Keratinocyte (primary cell): ENCODE data around the gene FHIT. TPM values are rescaled to one million over a fixed set of nuclear protein-coding genes. Genes with fewer than 3 reads are reported as not detected.

Source experiments
- DNase-seq: peaks from one replicate; pipeline ENCODE4 v3.0.0-alpha.2; 2011; ENCODE audit warnings: low read depth, missing footprints, low spot score
- FAIRE-seq: peaks from 2 replicates; lab custom pipeline; 2011; peaks lifted over from hg19 to GRCh38; lab: Jason Lieb, UNC
- H2AFZ ChIP-seq: 2 replicates; pipeline ENCODE4 v1.6.0; 2012; ENCODE audit warnings: low read length, control low read depth, inconsistent platforms; ENCODE audit not compliant: control insufficient read depth
- H3K27ac ChIP-seq: 2 replicates; pipeline ENCODE4 v1.5.1; 2011; ENCODE audit warnings: low read length; ENCODE audit not compliant: control insufficient read depth, insufficient read depth
- H3K27me3 ChIP-seq: 3 replicates; pipeline ENCODE4 v1.6.0; 2011; ENCODE audit warnings: low read length; ENCODE audit not compliant: control insufficient read depth, insufficient read depth; ENCODE audit errors: extremely low read depth
- H3K36me3 ChIP-seq, 2 experiments: 2 replicates in 1 of 2; 3 replicates in 1 of 2; pipeline ENCODE4 v1.5.1; 2011; ENCODE audit warnings: low read length in 2 of 2, mild to moderate bottlenecking in 1 of 2; ENCODE audit not compliant: control insufficient read depth in 2 of 2, insufficient read depth in 2 of 2; ENCODE audit errors: extremely low read depth in 1 of 2
- H3K4me1 ChIP-seq: 3 replicates; pipeline ENCODE4 v1.5.1; 2011; ENCODE audit warnings: low read length; ENCODE audit not compliant: control insufficient read depth, insufficient read depth; ENCODE audit errors: extremely low read depth
- H3K4me2 ChIP-seq: 3 replicates; pipeline ENCODE4 v1.6.0; 2011; ENCODE audit warnings: low read depth, low read length; ENCODE audit not compliant: control insufficient read depth, insufficient read depth; ENCODE audit errors: extremely low read depth
- H3K4me3 ChIP-seq, 3 experiments: fragments of 200-600 bp in 1 of 3; sonication (generic) in 1 of 3; 2 replicates in 2 of 3; 3 replicates in 1 of 3; pipeline ENCODE4 v1.5.1; 2011 to 2016; ENCODE audit warnings: low read length in 3 of 3, mild to moderate bottlenecking in 3 of 3, control low read depth in 2 of 3, inconsistent platforms in 1 of 3, low read depth in 1 of 3, mixed read lengths in 1 of 3, mixed run types in 1 of 3, moderate library complexity in 1 of 3; ENCODE audit not compliant: control insufficient read depth in 2 of 3, insufficient read depth in 2 of 3; ENCODE audit errors: extremely low read depth in 1 of 3
- H3K79me2 ChIP-seq: 2 replicates; pipeline ENCODE4 v1.6.0; 2012; ENCODE audit warnings: low read length; ENCODE audit not compliant: control insufficient read depth, insufficient read depth
- H3K9ac ChIP-seq: 3 replicates; pipeline ENCODE4 v1.6.0; 2011; ENCODE audit warnings: low read length; ENCODE audit not compliant: control insufficient read depth, insufficient read depth; ENCODE audit errors: extremely low read depth
- H3K9me1 ChIP-seq: 3 replicates; pipeline ENCODE4 v1.6.0; 2011; ENCODE audit warnings: low read length; ENCODE audit not compliant: control insufficient read depth, insufficient read depth; ENCODE audit errors: extremely low read depth
- H3K9me3 ChIP-seq: 2 replicates; pipeline ENCODE4 v1.5.1; 2012; ENCODE audit warnings: low read depth, low read length; ENCODE audit not compliant: control insufficient read depth
- H4K20me1 ChIP-seq: 3 replicates; pipeline ENCODE4 v1.6.0; 2011; ENCODE audit warnings: low read length; ENCODE audit not compliant: control insufficient read depth, insufficient read depth; ENCODE audit errors: extremely low read depth
- EZH2 ChIP-seq: IDR thresholded peaks from one replicate; pipeline ENCODE4 v1.6.1; 2012; ENCODE audit warnings: inconsistent platforms, mild to moderate bottlenecking, low read length, moderate library complexity
- dilution Hi-C: fragments of 300-500 bp; cut with MboI; formaldehyde crosslinking; loops from one replicate; pipeline ENCODE4 v1.7.0; 2020; ENCODE audit warnings: low sequenced_read_pairs; ENCODE audit not compliant: extremely low pct_ligation_motif_present
- polyA plus RNA-seq, 5 experiments: library from polyadenylated mRNA; depleted of rRNA in 3 of 5; stranded (reverse) in 3 of 5; stranded (forward) in 1 of 5; unstranded in 1 of 5; fragments of >200 nt; gene quantifications; 1 replicate in 1 of 5; 2 replicates in 3 of 5; 3 replicates in 1 of 5; pipeline versions ENCODE4 v1.2.1 to v1.2.3, GENCODE V29; 2011 to 2012; ENCODE audit warnings: missing spikeins in 2 of 5, low read depth in 1 of 5, low replicate concordance in 1 of 5
- TF ChIP-seq, protein P1 (sequence below), 3 experiments: IDR thresholded peaks in 1 of 3; conservative IDR thresholded peaks in 1 of 3; optimal IDR thresholded peaks in 1 of 3; 2 replicates in 2 of 3; 3 replicates in 1 of 3; pipeline versions ENCODE3 to v1.5.1; 2011; ENCODE audit warnings: low read length in 3 of 3, mild to moderate bottlenecking in 3 of 3, moderate library complexity in 2 of 3, control low read depth in 1 of 3, inconsistent platforms in 1 of 3; ENCODE audit not compliant: insufficient read depth in 2 of 3; ENCODE audit errors: extremely low read depth in 1 of 3

FHIT gene
- polyA plus RNA-seq, 1 donor (not counting 4 experiments of a cell fraction or from before 2014, with no cell fraction given) = 2.2 TPM

DNA sequence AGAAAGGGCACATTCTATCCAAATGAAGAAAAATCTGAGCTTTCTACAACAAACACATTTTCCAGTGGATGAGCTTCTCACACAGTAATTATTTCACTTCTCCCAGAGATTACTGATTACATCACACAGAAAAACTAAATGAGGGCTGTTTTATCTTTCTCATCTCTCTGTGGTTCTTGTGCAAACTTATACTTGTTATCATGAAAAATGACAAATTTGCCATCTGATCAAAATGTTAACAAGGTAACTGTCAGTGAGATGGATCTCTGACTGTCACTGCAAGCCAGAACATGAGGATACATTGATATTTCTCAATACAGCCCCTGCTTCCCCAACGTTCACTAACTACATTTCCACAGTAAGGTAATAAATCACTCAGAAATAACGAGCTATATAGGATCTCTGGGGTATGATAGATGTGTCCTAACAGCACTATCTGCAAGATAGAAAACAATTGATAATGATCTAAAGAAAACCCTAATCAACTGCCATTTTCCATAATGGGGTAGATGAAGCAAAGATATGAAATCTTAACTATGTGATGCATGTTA, 1372.1 kb downstream of the FHIT start:
- peaks cover 15% of the 10 kb centered on the region for H3K4me1 ChIP-seq
- H3K27me3 ChIP-seq = peaks cover 3% of the 10 kb centered on the region
- H3K27ac ChIP-seq = no peak overlapping the region
- no peak overlapping the region for H3K9ac ChIP-seq
- H2AFZ ChIP-seq = no peak overlapping the region
- FAIRE-seq = no peak
- no peaks in the 10 kb centered on the region for H3K36me3 ChIP-seq
- no peaks in the 10 kb centered on the region for H4K20me1 ChIP-seq
- no peaks in the 10 kb centered on the region for H3K79me2 ChIP-seq
- dilution Hi-C loops = no loop called here
- no peaks in the 10 kb centered on the region for H3K9me1 ChIP-seq
- H3K4me3 ChIP-seq = no peak overlapping the region
- no peak for DNase-seq
- TF ChIP-seq, protein P1, sequence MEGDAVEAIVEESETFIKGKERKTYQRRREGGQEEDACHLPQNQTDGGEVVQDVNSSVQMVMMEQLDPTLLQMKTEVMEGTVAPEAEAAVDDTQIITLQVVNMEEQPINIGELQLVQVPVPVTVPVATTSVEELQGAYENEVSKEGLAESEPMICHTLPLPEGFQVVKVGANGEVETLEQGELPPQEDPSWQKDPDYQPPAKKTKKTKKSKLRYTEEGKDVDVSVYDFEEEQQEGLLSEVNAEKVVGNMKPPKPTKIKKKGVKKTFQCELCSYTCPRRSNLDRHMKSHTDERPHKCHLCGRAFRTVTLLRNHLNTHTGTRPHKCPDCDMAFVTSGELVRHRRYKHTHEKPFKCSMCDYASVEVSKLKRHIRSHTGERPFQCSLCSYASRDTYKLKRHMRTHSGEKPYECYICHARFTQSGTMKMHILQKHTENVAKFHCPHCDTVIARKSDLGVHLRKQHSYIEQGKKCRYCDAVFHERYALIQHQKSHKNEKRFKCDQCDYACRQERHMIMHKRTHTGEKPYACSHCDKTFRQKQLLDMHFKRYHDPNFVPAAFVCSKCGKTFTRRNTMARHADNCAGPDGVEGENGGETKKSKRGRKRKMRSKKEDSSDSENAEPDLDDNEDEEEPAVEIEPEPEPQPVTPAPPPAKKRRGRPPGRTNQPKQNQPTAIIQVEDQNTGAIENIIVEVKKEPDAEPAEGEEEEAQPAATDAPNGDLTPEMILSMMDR (optimal IDR thresholded peaks at IDR 0.05 in 1 of 3, IDR thresholded peaks at IDR 0.05 in 1 of 3, conservative IDR thresholded peaks at IDR 0.05 in 1 of 3; ENCODE audit: extremely low read depth in 1 of 3, insufficient read depth in 2 of 3, low read length in 3 of 3) = no peak
- TF ChIP-seq EZH2 = no peak
- no peaks in the 10 kb centered on the region for H3K9me3 ChIP-seq
- H3K4me2 ChIP-seq = no peak overlapping the region

- FAIRE-seq (peak; percentile 65), DNase-seq (peak; percentile 44)
- no peak overlapping the region for H3K4me2 ChIP-seq
- no peaks in the 10 kb centered on the region for H3K9me1 ChIP-seq
- no peaks in the 10 kb centered on the region for H3K9me3 ChIP-seq
- no peak overlapping the region for H3K9ac ChIP-seq
- no peak overlapping the region for H3K4me3 ChIP-seq
- no peaks in the 10 kb centered on the region for H4K20me1 ChIP-seq
- dilution Hi-C loops = no loop called here
- H3K27ac ChIP-seq = no peak overlapping the region
- H2AFZ ChIP-seq = no peak overlapping the region
- peaks cover 17% of the 10 kb centered on the region for H3K4me1 ChIP-seq
- H3K27me3 ChIP-seq = peaks cover 3% of the 10 kb centered on the region
- no peaks in the 10 kb centered on the region for H3K79me2 ChIP-seq
- TF ChIP-seq EZH2 = no peak
- TF ChIP-seq, protein P1 (optimal IDR thresholded peaks at IDR 0.05 in 1 of 3, IDR thresholded peaks at IDR 0.05 in 1 of 3, conservative IDR thresholded peaks at IDR 0.05 in 1 of 3; ENCODE audit: extremely low read depth in 1 of 3, insufficient read depth in 2 of 3, low read length in 3 of 3) = no peak
- no peaks in the 10 kb centered on the region for H3K36me3 ChIP-seq
Observed at GRCh38 chr3:59878038-59878427, 1373.2 kb downstream of the FHIT start.
